ENCODE measurements around the gene EFHC1.

The EFHC1 gene

DNA sequence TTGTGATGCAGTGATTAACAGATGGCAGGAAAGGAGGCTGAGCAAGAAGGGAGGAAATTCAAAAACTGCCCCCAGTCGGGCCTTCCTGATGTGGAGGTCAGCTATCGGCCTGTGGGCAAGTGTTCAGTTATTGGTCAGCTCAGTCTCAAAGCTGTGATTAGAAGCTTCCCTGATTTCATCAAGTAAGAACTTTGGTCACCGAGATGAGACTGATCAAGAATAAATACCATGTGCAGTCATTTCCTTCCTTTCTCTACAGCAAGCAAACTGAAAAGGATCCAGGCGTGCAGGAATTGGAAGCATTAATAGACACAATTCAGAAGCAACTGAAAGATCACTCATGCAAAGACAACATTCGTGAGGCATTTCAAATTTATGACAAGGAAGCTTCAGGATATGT lies 69.7 kb downstream of the EFHC1 start:
- H4K20me1 ChIP-seq: no peaks in the 10 kb centered on the region
- no peak for TF ChIP-seq Cebpa-rat (IDR thresholded peaks at IDR 0.05)
- peaks cover 0 to 19% (median 4%) of the 10 kb centered on the region in 11 experiments; a peak in 8 of 22 replicates for H3K36me3 ChIP-seq
- peaks cover 58 to 79% (median 67%) of the 10 kb centered on the region in 10 experiments for H3K4me1 ChIP-seq
- H3K9ac ChIP-seq: peak overlapping the region in 9 of 11 experiments; percentile 20 to 74 (median 38); a peak in 17 of 22 replicates
- H3K27ac ChIP-seq: peak overlapping the region; percentile 52 to 94 (median 67); a peak in 20 of 22 replicates
- peak overlapping the region in 4 of 10 experiments; percentile 2 to 15 (median 12); a peak in 5 of 20 replicates for H3K4me3 ChIP-seq
- no peaks in the 10 kb centered on the region for H3K27me3 ChIP-seq
- peak overlapping the region; percentile 72 to 87 (median 83) for H3K4me2 ChIP-seq
- peaks cover 5 to 29% (median 18%) of the 10 kb centered on the region in 11 experiments for H3K9me3 ChIP-seq (replicated peaks in 1 of 11)

DNA sequence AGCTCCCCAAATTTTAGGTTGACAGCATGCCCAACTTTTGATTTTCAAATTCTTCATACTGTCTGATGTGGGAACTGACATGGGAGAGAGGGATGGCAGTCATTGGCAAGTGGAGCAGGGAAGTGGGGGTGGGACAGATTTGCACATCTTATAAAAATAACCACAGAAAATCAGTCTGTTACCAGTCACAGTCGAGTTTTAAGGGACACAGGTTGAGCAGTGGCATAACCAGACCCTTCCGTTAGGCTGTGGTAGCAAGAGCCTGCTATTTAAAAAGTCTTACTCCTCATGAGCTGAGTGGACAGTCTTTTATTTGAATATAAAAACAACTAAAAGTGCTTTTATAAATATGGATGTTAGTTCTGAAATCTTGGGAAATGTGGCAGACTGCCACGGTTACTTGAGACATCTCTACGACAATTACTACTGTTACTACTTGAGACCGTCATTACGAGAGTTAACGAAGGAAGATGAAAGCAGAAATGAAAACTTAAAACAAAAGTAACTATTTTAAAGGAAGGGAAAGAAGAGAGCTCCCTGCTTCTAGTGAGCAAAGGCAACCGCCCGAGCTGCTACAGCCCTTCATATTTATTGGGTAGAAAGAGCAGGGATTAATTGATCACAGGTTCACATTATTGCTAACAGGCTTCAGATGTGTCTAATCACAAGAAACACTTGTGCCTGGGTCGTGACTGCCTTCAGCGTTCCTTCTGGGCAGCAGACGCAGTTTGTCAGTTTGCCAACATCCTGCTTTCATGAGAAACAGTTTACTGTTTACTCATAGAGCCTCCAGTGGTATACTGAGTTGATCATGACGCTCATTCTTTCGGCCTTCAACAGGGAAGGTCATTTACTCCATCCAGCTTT lies 71.3 kb downstream of the EFHC1 start:
- Histone ChIP-seq H3K9me3 (replicated peaks in 1 of 11) (peaks cover 0 to 20% (median 8%) of the 10 kb centered on the region in 11 experiments; a peak in 15 of 22 replicates), H3K9ac (peak overlapping the region; percentile 18 to 74 (median 56); a peak in 20 of 22 replicates), H3K27ac (peak overlapping the region; percentile 52 to 94 (median 67)), H3K27me3 (no peaks in the 10 kb centered on the region), H3K36me3 (peaks cover 0 to 20% (median 7%) of the 10 kb centered on the region in 11 experiments; a peak in 6 of 22 replicates), H4K20me1 (no peaks in the 10 kb centered on the region), H3K4me1 (peaks cover 58 to 91% (median 80%) of the 10 kb centered on the region in 10 experiments), H3K4me2 (peak overlapping the region; percentile 72 to 87 (median 83)), H3K4me3 (peak overlapping the region in 8 of 10 experiments; percentile 6 to 25 (median 17); a peak in 9 of 20 replicates)
- no peak for TF ChIP-seq Cebpa-rat (IDR thresholded peaks at IDR 0.05)

GRCh38 chr6:52493669-52494068 lies 73.5 kb downstream of the EFHC1 start:
- peak overlapping the region in 8 of 11 experiments; percentile 3 to 59 (median 30); a peak in 10 of 22 replicates for H3K9ac ChIP-seq
- H3K36me3 ChIP-seq: peaks cover 0 to 20% (median 7%) of the 10 kb centered on the region in 11 experiments; a peak in 5 of 22 replicates
- peaks cover 79 to 97% (median 93%) of the 10 kb centered on the region in 10 experiments for H3K4me1 ChIP-seq
- no peaks in the 10 kb centered on the region for H3K27me3 ChIP-seq
- no peak for TF ChIP-seq Cebpa-rat (IDR thresholded peaks at IDR 0.05)
- H4K20me1 ChIP-seq: peaks cover 0 to 4% (median 0%) of the 10 kb centered on the region in 11 experiments; a peak in 1 of 22 replicates
- H3K27ac ChIP-seq: peak overlapping the region in 10 of 11 experiments; percentile 8 to 94 (median 64); a peak in 19 of 22 replicates
- peak overlapping the region; percentile 65 to 87 (median 82) for H3K4me2 ChIP-seq
- peaks cover 0 to 10% (median 7%) of the 10 kb centered on the region in 11 experiments; a peak in 13 of 22 replicates for H3K9me3 ChIP-seq (replicated peaks in 1 of 11)
- no peak overlapping the region for H3K4me3 ChIP-seq

- Histone ChIP-seq H3K4me2 (peak overlapping the region; percentile 65 to 87 (median 82); a peak in 21 of 22 replicates), H3K27me3 (no peaks in the 10 kb centered on the region), H3K9ac (peak overlapping the region in 1 of 11 experiments; percentile 59; a peak in 3 of 22 replicates), H3K4me3 (no peak overlapping the region), H4K20me1 (peaks cover 0 to 11% (median 0%) of the 10 kb centered on the region in 11 experiments; a peak in 1 of 22 replicates), H3K4me1 (peaks cover 81 to 97% (median 93%) of the 10 kb centered on the region in 10 experiments), H3K27ac (peak overlapping the region in 9 of 11 experiments; percentile 14 to 94 (median 61); a peak in 16 of 22 replicates), H3K9me3 (replicated peaks in 1 of 11) (peaks cover 0 to 10% (median 7%) of the 10 kb centered on the region in 11 experiments; a peak in 13 of 22 replicates), H3K36me3 (peaks cover 0 to 20% (median 7%) of the 10 kb centered on the region in 11 experiments; a peak in 6 of 22 replicates)
- TF ChIP-seq Cebpa-rat (IDR thresholded peaks at IDR 0.05): 0 out of 22 replicates have a peak, but pooled peaks of 1 of the 11 experiments have one; percentile 10
Observed at GRCh38 chr6:52494298-52495072, 74.3 kb downstream of the EFHC1 start.

GRCh38 chr6:52495922-52496321 lies 75.8 kb downstream of the EFHC1 start:
- Histone ChIP-seq H3K36me3 (peaks cover 0 to 23% (median 7%) of the 10 kb centered on the region in 11 experiments; a peak in 7 of 22 replicates), H3K27ac (peak overlapping the region in 4 of 11 experiments; percentile 79 to 94 (median 88); a peak in 8 of 22 replicates), H3K4me3 (no peak overlapping the region), H3K9ac (peak overlapping the region in 2 of 11 experiments; percentile 34 to 81; a peak in 3 of 22 replicates), H3K4me2 (peak overlapping the region in 8 of 11 experiments; percentile 76 to 91 (median 86); a peak in 15 of 22 replicates), H4K20me1 (peaks cover 0 to 16% (median 0%) of the 10 kb centered on the region in 11 experiments; a peak in 1 of 22 replicates), H3K9me3 (replicated peaks in 1 of 11) (peaks cover 0 to 10% (median 7%) of the 10 kb centered on the region in 11 experiments; a peak in 13 of 22 replicates), H3K27me3 (no peaks in the 10 kb centered on the region), H3K4me1 (peaks cover 81 to 97% (median 93%) of the 10 kb centered on the region in 10 experiments)
- no peak for TF ChIP-seq Cebpa-rat (IDR thresholded peaks at IDR 0.05)

- H3K27me3 ChIP-seq: no peaks in the 10 kb centered on the region
- H3K36me3 ChIP-seq: peaks cover 0 to 30% (median 8%) of the 10 kb centered on the region in 11 experiments; a peak in 16 of 22 replicates
- peak overlapping the region in 6 of 11 experiments; percentile 28 to 94 (median 82); a peak in 10 of 22 replicates for H3K27ac ChIP-seq
- H4K20me1 ChIP-seq: peaks cover 0 to 16% (median 0%) of the 10 kb centered on the region in 11 experiments; a peak in 1 of 22 replicates
- peaks cover 0 to 10% (median 7%) of the 10 kb centered on the region in 11 experiments; a peak in 13 of 22 replicates for H3K9me3 ChIP-seq (replicated peaks in 1 of 11)
- peak overlapping the region in 3 of 11 experiments; percentile 19 to 81 (median 78); a peak in 2 of 22 replicates for H3K9ac ChIP-seq
- H3K4me2 ChIP-seq: peak overlapping the region in 9 of 11 experiments; percentile 76 to 91 (median 86); a peak in 16 of 22 replicates
- H3K4me1 ChIP-seq: peaks cover 81 to 97% (median 93%) of the 10 kb centered on the region in 10 experiments
- no peak overlapping the region for H3K4me3 ChIP-seq
- no peak for TF ChIP-seq Cebpa-rat (IDR thresholded peaks at IDR 0.05)
Observed at GRCh38 chr6:52496631-52497030, 76.5 kb downstream of the EFHC1 start.

DNA sequence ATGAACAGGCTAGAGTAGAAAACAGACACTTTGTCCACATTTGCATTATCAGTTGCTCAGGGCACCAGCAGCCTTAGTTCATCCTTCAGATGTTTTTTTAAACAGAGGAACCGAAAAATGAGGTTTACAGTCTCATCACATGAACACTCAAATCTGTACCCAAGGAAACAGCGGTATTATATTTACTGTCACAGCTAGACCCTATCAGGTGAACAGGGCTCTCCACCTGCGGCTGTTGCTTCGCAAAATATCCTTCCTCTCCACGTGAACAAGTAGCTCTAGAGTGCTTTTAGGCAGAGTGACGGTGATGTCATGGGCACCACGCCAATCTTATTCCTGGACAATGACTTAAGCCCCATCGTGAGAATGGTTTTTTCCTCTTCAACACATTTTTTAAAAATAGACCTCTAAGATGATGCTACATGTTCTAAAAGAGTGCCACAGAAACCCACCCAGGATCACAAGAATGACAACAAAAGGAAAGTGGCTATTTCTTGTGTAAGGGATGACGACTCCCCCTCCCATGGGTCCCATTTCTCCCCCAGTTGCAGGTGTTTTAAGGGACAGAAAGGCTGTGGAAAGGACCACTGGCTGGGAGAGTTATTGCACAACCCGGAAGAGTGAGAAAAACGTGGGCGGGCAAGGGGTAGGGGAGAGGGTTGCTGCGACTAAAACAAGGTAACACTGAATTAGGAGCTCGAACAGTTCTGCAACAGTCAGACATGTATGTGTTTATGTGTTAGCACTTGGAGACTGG lies 77.7 kb downstream of the EFHC1 start:
- Histone ChIP-seq H3K9ac (peak overlapping the region in 10 of 11 experiments; percentile 1 to 81 (median 50); a peak in 17 of 22 replicates), H3K4me1 (peaks cover 81 to 97% (median 93%) of the 10 kb centered on the region in 10 experiments)

More for the DNA sequence above, 77.7 kb downstream of the EFHC1 start:
- TF ChIP-seq Cebpa-rat (IDR thresholded peaks at IDR 0.05): peak in 10 of 11 experiments; percentile 26 to 98 (median 72); a peak in 14 of 22 replicates
- Histone ChIP-seq H3K27ac (peak overlapping the region in 10 of 11 experiments; percentile 35 to 94 (median 64); a peak in 19 of 22 replicates), H3K9me3 (replicated peaks in 1 of 11) (peaks cover 0 to 10% (median 7%) of the 10 kb centered on the region in 11 experiments; a peak in 13 of 22 replicates), H3K27me3 (no peaks in the 10 kb centered on the region), H3K36me3 (peaks cover 7 to 42% (median 20%) of the 10 kb centered on the region in 11 experiments; a peak in 20 of 22 replicates), H3K4me2 (peak overlapping the region; percentile 74 to 91 (median 86)), H3K4me3 (peak overlapping the region in 4 of 10 experiments; percentile 15 to 30 (median 27); a peak in 8 of 20 replicates), H4K20me1 (peaks cover 0 to 16% (median 0%) of the 10 kb centered on the region in 11 experiments; a peak in 1 of 22 replicates)
